HCT116 (cell line): ENCODE data around the gene SNX20. TPM values are rescaled to one million over a fixed set of nuclear protein-coding genes. Genes with fewer than 3 reads are reported as not detected.

Experiments used
- ATAC-seq: fragments of 200-7000 bp; cut with Tn5 transposase; 2 replicates; pipeline ENCODE4 v1.9.1; 2020; ENCODE audit warnings: mild to moderate bottlenecking, moderate library complexity
- BruUV-seq: library from RNA; stranded (reverse); fragments of 400-500 nt; replicated peaks from 2 replicates; lab custom pipeline; 2021; lab: Mats Ljungman, UMichigan
- CTCF ChIA-PET: fragments of 300-600 bp; sonication (Branson Sonifier 250); formaldehyde crosslinking; loops from one replicate; lab custom pipeline; 2021; ENCODE audit warnings: antibody characterized with exemption; lab: Charles Lee
- POLR2A ChIA-PET: fragments of 300-600, 350-600 bp; sonication (Branson Sonifier 250); formaldehyde crosslinking; loops from one replicate; lab custom pipeline; 2021; ENCODE audit warnings: antibody characterized with exemption; lab: Charles Lee
- RAD21 ChIA-PET, 2 experiments: fragments of 300-600 bp; sonication (Branson Sonifier 250); formaldehyde crosslinking; loops; one replicate each; lab custom pipeline; 2023; ENCODE audit warnings: low total read pairs in 2 of 2; ENCODE audit not compliant: uncharacterized antibody in 2 of 2, unreplicated experiment in 2 of 2, low non-redundant PET in 1 of 2; lab: Charles Lee
- DNase-seq: peaks from one replicate; pipeline ENCODE4 v3.0.0-alpha.2; 2010; ENCODE audit warnings: low read depth, low spot score
- H2AFZ ChIP-seq: fragments of 200-600 bp; shearing (Covaris generic), sonication (generic); 2 replicates; pipeline ENCODE4 v1.6.1; 2017; ENCODE audit warnings: low read depth, mixed run types, mixed read lengths, antibody characterized with exemption, low read length; ENCODE audit not compliant: poor library complexity, severe bottlenecking
- H3K27ac ChIP-seq: 2 replicates; pipeline ENCODE4 v1.5.1; 2012; ENCODE audit warnings: low read depth, low read length
- H3K27me3 ChIP-seq: fragments of 200-600 bp; sonication (generic); 2 replicates; pipeline ENCODE4 v1.6.1; 2016; ENCODE audit warnings: mixed run types, low read length, mixed read lengths; ENCODE audit not compliant: insufficient read depth
- H3K36me3 ChIP-seq, 2 experiments: fragments of 200-500 bp in 1 of 2; fragments of 200-600 bp in 1 of 2; sonication (Bioruptor generic) in 1 of 2; sonication (generic) in 1 of 2; 2 replicates each; pipeline versions ENCODE4 v1.5.1 to v1.6.1; 2014 to 2016; ENCODE audit warnings: low read length in 2 of 2, inconsistent platforms in 1 of 2, mixed read lengths in 1 of 2, mixed run types in 1 of 2; ENCODE audit not compliant: insufficient read depth in 2 of 2, control insufficient read depth in 1 of 2
- H3K4me1 ChIP-seq, 2 experiments: fragments of 200-600 bp in 1 of 2; sonication (generic) in 1 of 2; 2 replicates each; pipeline versions ENCODE4 v1.5.1 to v1.6.1; 2012 to 2017; ENCODE audit warnings: low read length in 2 of 2, inconsistent platforms in 1 of 2, mild to moderate bottlenecking in 1 of 2, mixed read lengths in 1 of 2, mixed run types in 1 of 2, moderate library complexity in 1 of 2; ENCODE audit not compliant: insufficient read depth in 2 of 2, control insufficient read depth in 1 of 2
- H3K4me2 ChIP-seq: fragments of 200-600 bp; sonication (generic); 2 replicates; pipeline ENCODE4 v1.6.1; 2017; ENCODE audit warnings: mixed run types, low read length, mixed read lengths
- H3K4me3 ChIP-seq, 2 experiments: fragments of 200-600 bp in 1 of 2; sonication (generic) in 1 of 2; replicated peaks in 1 of 2; 2 replicates each; pipeline ENCODE4 v1.5.1; 2011 to 2016; ENCODE audit warnings: low read length in 2 of 2, control low read depth in 1 of 2, low read depth in 1 of 2, mild to moderate bottlenecking in 1 of 2, mixed read lengths in 1 of 2, mixed run types in 1 of 2
- H3K79me2 ChIP-seq: fragments of 200-600 bp; sonication (generic); 2 replicates; pipeline ENCODE4 v1.6.1; 2017; ENCODE audit warnings: mild to moderate bottlenecking, mixed run types, low read length, moderate library complexity, mixed read lengths; ENCODE audit not compliant: insufficient read depth
- H3K9ac ChIP-seq: fragments of 200-600 bp; sonication (generic); 2 replicates; pipeline ENCODE4 v1.6.1; 2016; ENCODE audit warnings: low read length, mixed read lengths
- H3K9me2 ChIP-seq: fragments of 200-600 bp; sonication (generic), shearing (Covaris generic); 2 replicates; pipeline ENCODE4 v1.6.1; 2017; ENCODE audit warnings: mixed run types, mild to moderate bottlenecking, moderate library complexity; ENCODE audit not compliant: insufficient read depth
- H3K9me3 ChIP-seq, 2 experiments: fragments of 200-500 bp in 1 of 2; fragments of 200-600 bp in 1 of 2; sonication (Bioruptor generic) in 1 of 2; sonication (generic) in 1 of 2; 2 replicates each; pipeline ENCODE4 v1.6.1; 2014 to 2017; ENCODE audit warnings: low read length in 2 of 2, mixed read lengths in 2 of 2, inconsistent platforms in 1 of 2, low read depth in 1 of 2, mild to moderate bottlenecking in 1 of 2, mixed run types in 1 of 2, moderate library complexity in 1 of 2; ENCODE audit not compliant: control insufficient read depth in 1 of 2, insufficient read depth in 1 of 2
- H4K20me1 ChIP-seq: fragments of 200-600 bp; sonication (generic), shearing (Covaris generic); 2 replicates; pipeline ENCODE4 v1.6.1; 2017; ENCODE audit warnings: mixed run types, mild to moderate bottlenecking, moderate library complexity; ENCODE audit not compliant: insufficient read depth
- CEBPB ChIP-seq: IDR thresholded peaks from 2 replicates; pipeline ENCODE4 v1.6.1; 2012; ENCODE audit warnings: low read depth
- EZH2 ChIP-seq: fragments of 200-600 bp; sonication (generic); IDR thresholded peaks from 2 replicates; pipeline ENCODE4 v1.6.1; 2017; ENCODE audit warnings: antibody characterized with exemption, mixed run types
- EZH2phosphoT487 ChIP-seq: fragments of 200-600 bp; IDR thresholded peaks from 2 replicates; pipeline ENCODE4 v1.6.1; 2018; ENCODE audit warnings: antibody characterized with exemption, borderline replicate concordance
- JUND ChIP-seq: IDR thresholded peaks from 2 replicates; pipeline ENCODE4 v1.6.1; 2012
- POLR2AphosphoS5 ChIP-seq: IDR thresholded peaks from 2 replicates; pipeline ENCODE4 v1.6.1; 2011; ENCODE audit warnings: mild to moderate bottlenecking, low read depth, low read length, moderate library complexity
- SIN3A ChIP-seq: IDR thresholded peaks from 2 replicates; pipeline ENCODE4 v1.6.1; 2012; ENCODE audit warnings: low read depth
- TCF7L2 ChIP-seq: IDR thresholded peaks from 2 replicates; pipeline ENCODE4 v1.7.0; 2011; ENCODE audit warnings: borderline replicate concordance, inconsistent platforms; ENCODE audit not compliant: insufficient read depth, insufficient read length; ENCODE audit errors: extremely low read depth
- YY1 ChIP-seq: IDR thresholded peaks from 2 replicates; pipeline ENCODE4 v1.6.1; 2011; ENCODE audit warnings: low read length, low read depth, moderate library complexity, mild to moderate bottlenecking; ENCODE audit not compliant: insufficient replicate concordance; ENCODE audit errors: extremely low read depth
- ZFX ChIP-seq: fragments of 450-650 bp; IDR thresholded peaks from 2 replicates; pipeline ENCODE4 v1.6.1; 2017
- ZNF274 ChIP-seq: fragments of 200-500 bp; sonication (Bioruptor generic); IDR thresholded peaks from 2 replicates; pipeline ENCODE4 v1.6.1; 2014; ENCODE audit warnings: mild to moderate bottlenecking, low read depth, low read length, inconsistent platforms
- intact Hi-C: fragments of 100-400 bp; cut with micrococcal nuclease; formaldehyde crosslinking; loops from 2 replicates; pipeline ENCODE4 v1.10.0; 2022
- total RNA-seq: library from RNA; stranded (reverse); gene quantifications from one replicate; pipeline ENCODE4 v1.2.1, GENCODE V29; 2021; ENCODE audit not compliant: unreplicated experiment
- TF ChIP-seq, protein P1 (sequence below), 3 experiments: fragments of 200-600 bp in 1 of 3; sonication (generic) in 1 of 3; IDR thresholded peaks in 2 of 3; conservative IDR thresholded peaks in 1 of 3; 2 replicates each; pipeline ENCODE4 v1.5.1; 2012 to 2017; ENCODE audit warnings: low read depth in 2 of 3, low read length in 2 of 3, antibody characterized with exemption in 1 of 3, borderline replicate concordance in 1 of 3, control low read depth in 1 of 3, mild to moderate bottlenecking in 1 of 3, mixed read lengths in 1 of 3, mixed run types in 1 of 3, moderate library complexity in 1 of 3; ENCODE audit not compliant: insufficient read depth in 1 of 3
- TF ChIP-seq, protein P2 (sequence below): IDR thresholded peaks from 2 replicates; pipeline ENCODE4 v1.6.1; 2012

Gene SNX20
- total RNA-seq, 1 experiment from 2014 or later, result 0.07 TPM

DNA sequence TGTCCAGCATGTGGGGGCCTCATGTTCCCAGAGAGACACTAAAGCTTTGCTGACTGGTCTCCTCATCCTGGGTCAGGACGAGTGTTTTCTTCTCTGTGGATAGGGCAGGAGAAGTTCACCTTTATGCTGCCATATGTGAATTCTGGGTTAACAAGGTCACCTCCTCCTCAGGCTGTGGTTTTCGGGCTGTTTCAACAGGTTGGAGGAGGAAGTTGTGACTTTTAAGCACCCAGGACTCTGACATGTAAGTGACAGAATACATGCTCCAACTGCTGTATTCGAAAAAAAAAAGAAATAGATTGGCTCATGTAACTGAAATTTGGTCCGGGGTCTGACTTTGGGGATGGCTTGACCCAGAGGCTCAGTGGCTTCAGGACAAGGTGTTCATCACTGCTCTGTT lies 54.2 kb downstream of the SNX20 start:
- POLR2A ChIA-PET, result no interaction called here
- no peaks in the 10 kb centered on the region for H3K36me3 ChIP-seq
- ATAC-seq (no peak), DNase-seq (no peak)
- H3K4me2 ChIP-seq, result no peak overlapping the region
- TF ChIP-seq SIN3A (no peak), ZFX (no peak), ZNF274 (no peak)
- no peaks in the 10 kb centered on the region for H3K27me3 ChIP-seq
- no TSS peak for BruUV-seq
- H3K9ac ChIP-seq, result no peak overlapping the region
- RAD21 ChIA-PET, result no interaction called here
- no peaks in the 10 kb centered on the region for H4K20me1 ChIP-seq
- intact Hi-C loops, result no loop called here
- H2AFZ ChIP-seq, result no peak overlapping the region
- H3K4me3 ChIP-seq, result no peak overlapping the region
- H3K9me2 ChIP-seq, result no peaks in the 10 kb centered on the region
- no peak overlapping the region for H3K27ac ChIP-seq
- H3K9me3 ChIP-seq, result no peaks in the 10 kb centered on the region
- H3K4me1 ChIP-seq, result peaks cover 0 to 6% of the 10 kb centered on the region in 2 experiments; a peak in 1 of 4 replicates
- CTCF ChIA-PET, result no interaction called here
- H3K79me2 ChIP-seq, result no peaks in the 10 kb centered on the region

GRCh38 chr16:50625374-50625773 lies 55.7 kb downstream of the SNX20 start:
- no peak overlapping the region for H3K4me2 ChIP-seq
- BruUV-seq, result no TSS peak
- H4K20me1 ChIP-seq, result no peaks in the 10 kb centered on the region
- TF ChIP-seq TCF7L2 (no peak), YY1 (no peak), EZH2 (no peak), ZNF274 (no peak), CEBPB (no peak), POLR2AphosphoS5 (no peak), JUND (no peak), SIN3A (no peak), EZH2phosphoT487 (no peak)
- TF ChIP-seq, protein P1, sequence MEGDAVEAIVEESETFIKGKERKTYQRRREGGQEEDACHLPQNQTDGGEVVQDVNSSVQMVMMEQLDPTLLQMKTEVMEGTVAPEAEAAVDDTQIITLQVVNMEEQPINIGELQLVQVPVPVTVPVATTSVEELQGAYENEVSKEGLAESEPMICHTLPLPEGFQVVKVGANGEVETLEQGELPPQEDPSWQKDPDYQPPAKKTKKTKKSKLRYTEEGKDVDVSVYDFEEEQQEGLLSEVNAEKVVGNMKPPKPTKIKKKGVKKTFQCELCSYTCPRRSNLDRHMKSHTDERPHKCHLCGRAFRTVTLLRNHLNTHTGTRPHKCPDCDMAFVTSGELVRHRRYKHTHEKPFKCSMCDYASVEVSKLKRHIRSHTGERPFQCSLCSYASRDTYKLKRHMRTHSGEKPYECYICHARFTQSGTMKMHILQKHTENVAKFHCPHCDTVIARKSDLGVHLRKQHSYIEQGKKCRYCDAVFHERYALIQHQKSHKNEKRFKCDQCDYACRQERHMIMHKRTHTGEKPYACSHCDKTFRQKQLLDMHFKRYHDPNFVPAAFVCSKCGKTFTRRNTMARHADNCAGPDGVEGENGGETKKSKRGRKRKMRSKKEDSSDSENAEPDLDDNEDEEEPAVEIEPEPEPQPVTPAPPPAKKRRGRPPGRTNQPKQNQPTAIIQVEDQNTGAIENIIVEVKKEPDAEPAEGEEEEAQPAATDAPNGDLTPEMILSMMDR (IDR thresholded peaks at IDR 0.05 in 2 of 3, conservative IDR thresholded peaks at IDR 0.05 in 1 of 3; ENCODE audit: borderline replicate concordance in 1 of 3, insufficient read depth in 1 of 3, low read depth in 2 of 3, low read length in 2 of 3), result no peak
- TF ChIP-seq, protein P2, sequence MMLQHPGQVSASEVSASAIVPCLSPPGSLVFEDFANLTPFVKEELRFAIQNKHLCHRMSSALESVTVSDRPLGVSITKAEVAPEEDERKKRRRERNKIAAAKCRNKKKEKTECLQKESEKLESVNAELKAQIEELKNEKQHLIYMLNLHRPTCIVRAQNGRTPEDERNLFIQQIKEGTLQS, result no peak
- no peak overlapping the region for H3K27ac ChIP-seq
- H3K4me3 ChIP-seq, result no peak overlapping the region
- CTCF ChIA-PET, result no interaction called here
- RAD21 ChIA-PET, result no interaction called here
- H2AFZ ChIP-seq, result no peak overlapping the region
- no peak for ATAC-seq
- no peaks in the 10 kb centered on the region for H3K9me3 ChIP-seq
- intact Hi-C loops, result no loop called here
- no peak overlapping the region for H3K9ac ChIP-seq
- no peaks in the 10 kb centered on the region for H3K9me2 ChIP-seq
- H3K36me3 ChIP-seq, result no peaks in the 10 kb centered on the region
- POLR2A ChIA-PET, result no interaction called here
- H3K79me2 ChIP-seq, result no peaks in the 10 kb centered on the region
- H3K27me3 ChIP-seq, result no peaks in the 10 kb centered on the region
- no peak for DNase-seq
- peaks cover 0 to 6% of the 10 kb centered on the region in 2 experiments; a peak in 1 of 4 replicates for H3K4me1 ChIP-seq
